COLO829 (cell line): ENCODE measurements around the gene RBM23.
"Not testable (repeated sequence)": the region's sequence is repeated elsewhere in the genome, so short reads cannot be mapped to it uniquely, and the experiment has no call there.

ENCODE experiments used
- DNase-seq: peaks from one replicate; pipeline ENCODE4 v3.0.0; 2012; ENCODE audit warnings: low spot score

Gene RBM23

DNA sequence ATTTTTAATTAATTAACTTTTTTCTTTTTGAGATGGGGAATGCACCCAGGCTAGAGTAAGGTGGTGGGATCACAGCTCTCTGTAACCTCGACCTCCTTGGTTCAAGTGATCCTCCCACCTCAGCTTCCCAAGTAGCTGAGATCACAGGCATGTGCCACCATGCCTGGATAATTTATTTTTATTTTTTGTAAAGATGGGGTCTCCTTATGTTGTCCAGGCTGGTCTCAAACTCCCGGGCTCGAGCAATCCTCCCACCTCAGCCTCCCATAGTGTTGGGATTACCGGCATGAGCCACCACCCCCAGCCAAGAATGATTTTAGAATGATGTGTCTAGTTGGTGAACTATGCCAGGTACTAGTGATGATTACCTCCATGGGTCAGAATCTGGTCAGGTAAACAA lies 54.0 kb downstream of the RBM23 start:
- no peak for DNase-seq

- no peak for DNase-seq
These were observed 57.3 kb downstream of the RBM23 start for GRCh38 chr14:22861651-22862050.

DNA sequence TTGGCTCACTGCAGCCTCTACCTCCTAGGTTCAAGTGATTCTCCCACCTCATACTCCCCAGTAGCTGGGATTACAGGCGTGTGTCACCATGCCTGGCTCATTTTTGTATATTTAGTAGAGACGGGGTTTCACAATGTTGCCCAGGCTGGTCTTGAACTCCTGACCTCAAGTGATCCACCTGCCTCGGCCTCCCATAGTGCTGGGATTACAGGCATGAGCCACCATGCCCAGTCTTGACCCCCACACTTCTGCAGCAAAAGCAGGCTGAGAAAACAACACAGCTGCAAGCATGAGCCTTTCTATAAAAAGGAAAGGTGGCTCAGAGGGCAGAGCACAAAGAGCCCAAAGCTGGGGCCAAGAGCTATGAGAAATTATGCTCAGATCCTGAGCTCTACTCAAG lies 58.6 kb downstream of the RBM23 start:
- not testable (repeated sequence) for DNase-seq

GRCh38 chr14:22856428-22856827 lies 62.5 kb downstream of the RBM23 start:
- DNase-seq, result no peak

DNA sequence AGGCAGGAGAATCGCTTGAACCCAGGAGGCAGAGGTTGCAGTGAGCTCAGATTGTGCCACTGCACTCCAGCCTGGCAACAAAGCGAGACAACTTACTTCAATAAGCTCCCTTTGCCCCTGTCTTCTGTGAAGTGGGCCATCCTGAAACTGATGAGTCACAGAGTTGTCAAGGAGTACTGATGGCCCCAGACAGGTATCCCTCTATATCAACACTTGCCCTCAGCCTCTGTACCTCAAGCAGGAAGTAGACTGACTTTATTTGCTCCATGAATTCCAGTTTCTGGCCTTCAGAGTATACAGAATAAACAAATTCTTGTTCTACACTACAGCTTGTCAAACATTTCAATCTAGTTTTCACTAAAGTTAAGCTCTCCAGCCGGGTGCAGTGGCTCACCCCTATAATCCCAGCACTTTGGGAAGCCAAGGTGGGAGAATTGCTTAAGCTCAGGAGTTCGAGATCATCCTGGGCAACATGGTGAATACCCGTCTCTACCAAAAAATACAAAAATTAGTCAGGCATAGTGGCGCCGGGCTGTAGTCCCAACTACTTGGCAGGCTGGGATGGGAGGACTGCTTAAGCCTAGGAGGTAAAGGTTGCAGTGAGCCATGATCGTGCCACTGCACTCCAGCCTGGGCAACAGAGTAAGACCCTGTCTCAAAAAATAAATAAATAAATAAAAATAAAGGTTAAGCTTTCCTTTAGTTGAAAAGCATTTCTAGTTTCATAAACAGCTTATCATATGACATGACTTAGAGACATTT lies 63.8 kb downstream of the RBM23 start:
- no peak for DNase-seq

- DNase-seq, result not testable (repeated sequence)
These were observed 64.7 kb downstream of the RBM23 start for GRCh38 chr14:22854296-22854695.

GRCh38 chr14:22852940-22853767 lies 65.8 kb downstream of the RBM23 start:
- DNase-seq, result peak; percentile 56

GRCh38 chr14:22852599-22852939 lies 66.4 kb downstream of the RBM23 start:
- DNase-seq, result no peak

- not testable (repeated sequence) for DNase-seq
These were observed 66.8 kb downstream of the RBM23 start for GRCh38 chr14:22852178-22852577.

- no peak for DNase-seq
These were observed 67.8 kb downstream of the RBM23 start for GRCh38 chr14:22850944-22851764.

DNA sequence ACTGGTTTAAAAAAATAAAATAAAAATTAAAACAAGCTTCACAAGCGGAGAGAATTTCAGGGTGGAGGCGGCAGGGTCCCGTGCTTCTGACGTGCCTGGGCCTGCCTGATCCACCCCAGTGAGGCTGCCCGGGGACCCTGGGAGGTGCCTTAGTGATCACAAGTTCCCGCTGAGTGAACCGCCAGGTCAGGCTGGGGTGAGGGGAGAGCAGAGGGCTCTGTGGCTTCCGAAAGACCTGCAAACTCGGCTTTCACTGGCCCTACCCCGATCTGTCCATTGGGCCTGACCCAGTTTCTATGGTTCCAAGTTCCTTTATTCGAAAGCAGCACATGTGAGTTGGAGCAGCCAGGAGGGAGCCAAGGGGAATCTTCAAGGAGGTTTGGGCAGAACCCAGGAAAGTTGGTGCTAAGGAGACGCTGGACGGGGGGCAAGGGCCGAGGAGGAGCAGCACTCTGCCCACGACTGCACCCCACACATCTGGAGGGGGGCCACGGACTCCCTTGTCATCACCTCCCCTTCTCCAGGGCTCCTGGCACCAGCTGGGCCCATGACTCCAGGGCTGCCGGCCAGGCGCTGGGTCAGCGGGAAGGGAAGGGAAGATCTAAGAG lies 69.6 kb downstream of the RBM23 start:
- no peak for DNase-seq

- DNase-seq, result peak; percentile 62
These were observed 70.4 kb downstream of the RBM23 start for GRCh38 chr14:22848351-22849164.

- DNase-seq, result no peak
These were observed 71.1 kb downstream of the RBM23 start for GRCh38 chr14:22847661-22848341.

DNA sequence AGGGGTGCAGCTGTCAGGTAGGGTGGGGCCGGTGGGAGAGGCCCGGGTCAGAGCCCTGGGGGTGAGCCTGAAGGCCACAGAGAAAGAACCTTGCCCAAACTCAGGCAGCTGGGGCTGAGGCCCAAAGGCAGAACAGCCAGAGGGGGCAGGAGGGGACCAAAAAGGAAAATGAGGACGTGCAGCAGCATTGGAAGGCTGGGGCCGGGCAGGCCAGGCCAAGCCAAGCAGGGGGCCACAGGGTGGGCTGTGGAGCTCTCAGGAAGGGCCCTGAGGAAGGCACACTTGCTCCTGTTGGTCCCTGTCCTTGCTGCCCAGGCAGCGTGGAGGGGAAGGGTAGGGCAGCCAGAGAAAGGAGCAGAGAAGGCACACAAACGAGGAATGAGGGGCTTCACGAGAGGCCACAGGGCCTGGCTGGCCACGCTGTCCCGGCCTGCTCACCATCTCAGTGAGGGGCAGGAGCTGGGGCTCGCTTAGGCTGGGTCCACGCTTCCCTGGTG lies 72.1 kb downstream of the RBM23 start:
- no peak for DNase-seq

- no peak for DNase-seq
These were observed 72.9 kb downstream of the RBM23 start for GRCh38 chr14:22845821-22846625.

- DNase-seq, result no peak
These were observed 73.9 kb downstream of the RBM23 start for GRCh38 chr14:22845103-22845394.

- no peak for DNase-seq
These were observed 74.5 kb downstream of the RBM23 start for GRCh38 chr14:22844221-22845102.
